ENCODE measurements around the gene PRICKLE1. TPM values are rescaled to one million over a fixed set of nuclear protein-coding genes. Genes with fewer than 3 reads are reported as not detected.

The PRICKLE1 gene
- total and polyA plus RNA-seq, 2 of the 4 experiments (the other 2 are of a cell fraction), result 21.3 to 21.7 TPM

GRCh38 chr12:42636993-42637392, 47.4 kb upstream of the PRICKLE1 start:
- no peak overlapping the region for H3K14ac ChIP-seq (replicated peaks; ENCODE audit: low read depth, low read length)
- H3K4me2 ChIP-seq (ENCODE audit: low read depth, low read length), result no peak overlapping the region
- H3K9me1 ChIP-seq (ENCODE audit: insufficient read depth, low read length), result no peaks in the 10 kb centered on the region
- no TSS peak for BruUV-seq (replicated peaks)
- no peaks in the 10 kb centered on the region for H4K20me1 ChIP-seq (ENCODE audit: insufficient read depth, low read length)
- ChIA-PET CTCF (no interaction called here), POLR2A (ENCODE audit: unreplicated experiment) (no interaction called here)
- no peak overlapping the region for H3K4me3 ChIP-seq (ENCODE audit: insufficient read depth, low read depth, low read length)
- no peak overlapping the region for H2AK9ac ChIP-seq (replicated peaks; ENCODE audit: low read depth, low read length, poor library complexity)
- no peak for ATAC-seq (ENCODE audit: low read depth)
- DNase-seq, result no peak
- no peaks in the 10 kb centered on the region for H3K36me3 ChIP-seq (ENCODE audit: control insufficient read depth, insufficient read depth, low read length)
- H4K91ac ChIP-seq (ENCODE audit: insufficient read depth, low read depth, low read length), result no peak overlapping the region
- H2BK15ac ChIP-seq (ENCODE audit: low read depth, low read length), result no peak overlapping the region
- dilution Hi-C loops (cut with HindIII; ENCODE audit: low sequenced_read_pairs, unreplicated experiment), result no loop called here
- no peak overlapping the region for H3K56ac ChIP-seq (ENCODE audit: extremely low read depth, insufficient read depth, low read length)
- H4K5ac ChIP-seq (ENCODE audit: low read depth, low read length), result no peak overlapping the region
- H2BK120ac ChIP-seq (ENCODE audit: low read depth, low read length), result no peak overlapping the region
- intact Hi-C loops (cut with micrococcal nuclease), result no loop called here
- 86% methylated on average over 7 of the region's 21 CpGs; no CpG with 5 or more reads in 1 of the 2 experiments for WGBS, 2 experiments (ENCODE audit: extremely low coverage in 2 of 2, insufficient read length in 1 of 2)
- no peaks in the 10 kb centered on the region for H3K79me1 ChIP-seq (ENCODE audit: low read depth in 1 of 2, low read length in 2 of 2)
- H2BK20ac ChIP-seq (ENCODE audit: low read depth, low read length), result no peak overlapping the region
- no peak overlapping the region for H3K23ac ChIP-seq (ENCODE audit: low read depth, low read length)
- no peak overlapping the region for H3K9ac ChIP-seq (ENCODE audit: low read depth, low read length)
- H3K4me1 ChIP-seq (ENCODE audit: control insufficient read depth, insufficient read depth, low read length), result no peaks in the 10 kb centered on the region
- TF ChIP-seq ELK1 (IDR thresholded peaks at IDR 0.05; ENCODE audit: borderline replicate concordance, low read depth, low read length) (no peak), FOS (IDR thresholded peaks at IDR 0.05; ENCODE audit: low read depth, low read length) (no peak), MAZ (IDR thresholded peaks at IDR 0.05; ENCODE audit: borderline replicate concordance, low read depth, low read length) (no peak)
- no peak overlapping the region for H3K18ac ChIP-seq (ENCODE audit: low read depth, low read length)
- H4K8ac ChIP-seq (ENCODE audit: low read depth in 2 of 2, low read length in 2 of 2), result no peak overlapping the region
- in situ Hi-C loops (cut with MboI; ENCODE audit: low sequenced_read_pairs), result no loop called here
- H2AFZ ChIP-seq (replicated peaks; ENCODE audit: low read length, poor library complexity), result no peak overlapping the region
- no peak overlapping the region for H2BK5ac ChIP-seq (ENCODE audit: low read depth, low read length, poor library complexity, severe bottlenecking)
- H3K27ac ChIP-seq (ENCODE audit: insufficient read depth, low read length), result no peak overlapping the region
- H2AK5ac ChIP-seq (ENCODE audit: low read depth, low read length), result no peak overlapping the region
- H3K27me3 ChIP-seq (ENCODE audit: control insufficient read depth, insufficient read depth, low read length), result no peaks in the 10 kb centered on the region
- H3K4ac ChIP-seq (ENCODE audit: low read depth, low read length), result no peak overlapping the region
- H3K9me3 ChIP-seq (ENCODE audit: control insufficient read depth, insufficient read depth, low read length), result no peaks in the 10 kb centered on the region
